Uterus (tissue), 2 donors: Measurements from ENCODE around the gene CA12.

Source experiments
- CTCF ChIP-seq, 4 experiments: fragments of 200-600 bp in 2 of 4; fragments of 450-650 bp in 2 of 4; sonication (generic) in 2 of 4; IDR thresholded peaks; one replicate each; pipeline ENCODE4 v1.5.1; 2016 to 2019; ENCODE audit warnings: antibody characterized with exemption in 4 of 4, mild to moderate bottlenecking in 2 of 4, moderate library complexity in 1 of 4
- POLR2A ChIP-seq, 2 donors: fragments of 450-650 bp; IDR thresholded peaks; one replicate each; pipeline ENCODE4 v1.6.1; 2016; ENCODE audit warnings: antibody characterized with exemption in 2 of 2, mild to moderate bottlenecking in 1 of 2, moderate library complexity in 1 of 2

- TF ChIP-seq CTCF (IDR thresholded peaks at IDR 0.05): no peak
- no peak for TF ChIP-seq POLR2A (IDR thresholded peaks at IDR 0.05)
Observed at GRCh38 chr15:63367390-63367789, 14.3 kb downstream of the CA12 start.
